H9 (cell line): Measurements from ENCODE around the gene APP. TPM values are rescaled to one million over a fixed set of nuclear protein-coding genes. Genes with fewer than 3 reads are reported as not detected.

Experiments used
- DNase-seq: peaks from one replicate; pipeline ENCODE4 v3.0.0-alpha.2; 2017
- H2AFZ ChIP-seq: one replicate; pipeline ENCODE4 v1.6.1; 2013; ENCODE audit warnings: mild to moderate bottlenecking, low read length, control low read depth, moderate library complexity
- H2AK5ac ChIP-seq: 2 replicates; pipeline ENCODE4 v1.6.1; 2013; ENCODE audit warnings: low read length, control low read depth, mixed read lengths; ENCODE audit not compliant: insufficient read length
- H2BK120ac ChIP-seq: one replicate; pipeline ENCODE4 v1.6.1; 2013; ENCODE audit warnings: low read depth, mild to moderate bottlenecking, low read length, control low read depth, inconsistent platforms; ENCODE audit not compliant: poor library complexity, severe bottlenecking
- H2BK12ac ChIP-seq: 2 replicates; pipeline ENCODE4 v1.6.1; 2013; ENCODE audit warnings: low read length, control low read depth, mixed read lengths, low read depth; ENCODE audit not compliant: insufficient read length
- H2BK15ac ChIP-seq: 2 replicates; pipeline ENCODE4 v1.6.1; 2013; ENCODE audit warnings: low read depth, low read length, control low read depth
- H2BK20ac ChIP-seq: one replicate; pipeline ENCODE4 v1.6.1; 2013; ENCODE audit warnings: low read depth, mild to moderate bottlenecking, low read length, control low read depth, inconsistent platforms; ENCODE audit not compliant: poor library complexity, severe bottlenecking
- H2BK5ac ChIP-seq: 2 replicates; pipeline ENCODE4 v1.6.1; 2013; ENCODE audit warnings: low read length, control low read depth, mixed read lengths; ENCODE audit not compliant: insufficient read length
- H3K14ac ChIP-seq: 2 replicates; pipeline ENCODE4 v1.6.1; 2013; ENCODE audit warnings: low read length, control low read depth; ENCODE audit not compliant: insufficient read depth
- H3K18ac ChIP-seq: 2 replicates; pipeline ENCODE4 v1.6.1; 2013; ENCODE audit warnings: low read depth, mild to moderate bottlenecking, mixed read lengths, low read length, control low read depth; ENCODE audit not compliant: insufficient read length
- H3K23ac ChIP-seq: 2 replicates; pipeline ENCODE4 v1.6.1; 2013; ENCODE audit warnings: low read length, control low read depth, mixed read lengths, low read depth; ENCODE audit not compliant: insufficient read length
- H3K23me2 ChIP-seq: 2 replicates; pipeline ENCODE4 v1.6.1; 2013; ENCODE audit warnings: low read depth, mild to moderate bottlenecking, mixed read lengths, low read length, control low read depth; ENCODE audit not compliant: insufficient read length, poor library complexity, severe bottlenecking
- H3K27ac ChIP-seq: 2 replicates; pipeline ENCODE4 v1.5.1; 2013; ENCODE audit warnings: low read length, control low read depth, mixed read lengths, low read depth; ENCODE audit not compliant: insufficient read length
- H3K27me3 ChIP-seq: 2 replicates; pipeline ENCODE4 v1.6.1; 2013; ENCODE audit warnings: low read length, control low read depth, inconsistent platforms; ENCODE audit not compliant: insufficient read depth
- H3K4ac ChIP-seq: 2 replicates; pipeline ENCODE4 v1.6.1; 2013; ENCODE audit warnings: low read depth, mild to moderate bottlenecking, control low read depth, inconsistent platforms, low read length, moderate library complexity
- H3K4me1 ChIP-seq: 2 replicates; pipeline ENCODE4 v1.6.1; 2013; ENCODE audit warnings: low read length, control low read depth, inconsistent platforms; ENCODE audit not compliant: insufficient read depth
- H3K4me2 ChIP-seq: 2 replicates; pipeline ENCODE4 v1.6.1; 2013; ENCODE audit warnings: low read length, control low read depth, mixed read lengths; ENCODE audit not compliant: insufficient read length, insufficient read depth
- H3K56ac ChIP-seq: 2 replicates; pipeline ENCODE4 v1.6.1; 2013; ENCODE audit warnings: low read depth, mild to moderate bottlenecking, mixed read lengths, low read length, control low read depth; ENCODE audit not compliant: insufficient read length
- H3K79me1 ChIP-seq: 2 replicates; pipeline ENCODE4 v1.6.1; 2013; ENCODE audit warnings: low read depth, mild to moderate bottlenecking, moderate library complexity, low read length, control low read depth, inconsistent platforms; ENCODE audit not compliant: insufficient read depth, poor library complexity, severe bottlenecking
- H3K79me2 ChIP-seq: 2 replicates; pipeline ENCODE4 v1.6.1; 2013; ENCODE audit warnings: low read length, control low read depth, inconsistent platforms; ENCODE audit not compliant: insufficient read depth
- H3K9ac ChIP-seq: 2 replicates; pipeline ENCODE4 v1.6.1; 2013; ENCODE audit warnings: low read length, control low read depth, mixed read lengths; ENCODE audit not compliant: insufficient read length; ENCODE audit errors: extremely low read depth
- H3K9me3 ChIP-seq: one replicate; pipeline ENCODE4 v1.6.1; 2013; ENCODE audit warnings: low read depth, low read length, inconsistent platforms; ENCODE audit not compliant: control insufficient read depth
- H3T11ph ChIP-seq: one replicate; pipeline ENCODE4 v1.6.1; 2013; ENCODE audit warnings: mild to moderate bottlenecking, low read length, control low read depth, inconsistent platforms
- H4K20me1 ChIP-seq: one replicate; pipeline ENCODE4 v1.6.1; 2013; ENCODE audit not compliant: control insufficient read depth, insufficient read length, insufficient read depth
- H4K5ac ChIP-seq: 2 replicates; pipeline ENCODE4 v1.6.1; 2013; ENCODE audit warnings: low read depth, mild to moderate bottlenecking, mixed read lengths, low read length, control low read depth; ENCODE audit not compliant: insufficient read length
- H4K8ac ChIP-seq: replicated peaks from 2 replicates; pipeline ENCODE4 v1.6.1; 2013; ENCODE audit warnings: low read length, control low read depth, mixed read lengths, low read depth; ENCODE audit not compliant: insufficient read length
- H4K91ac ChIP-seq: 2 replicates; pipeline ENCODE4 v1.6.1; 2013; ENCODE audit warnings: low read depth, mild to moderate bottlenecking, moderate library complexity, mixed read lengths, low read length, control low read depth; ENCODE audit not compliant: insufficient read length
- H3K27ac Mint-ChIP-seq, 3 experiments: 2 replicates in 2 of 3; 3 replicates in 1 of 3; pipeline ENCODE4 v1.8.0; 2020 to 2021; ENCODE audit warnings: mixed read lengths in 3 of 3, mild to moderate bottlenecking in 1 of 3, moderate library complexity in 1 of 3
- H3K27me3 Mint-ChIP-seq: 2 replicates; pipeline ENCODE4 v1.8.0; 2021; ENCODE audit warnings: low read depth, mild to moderate bottlenecking, moderate library complexity, mixed read lengths
- H3K36me3 Mint-ChIP-seq, 3 experiments: 2 replicates in 2 of 3; 3 replicates in 1 of 3; pipeline ENCODE4 v1.8.0; 2020 to 2021; ENCODE audit warnings: low read depth in 3 of 3, mixed read lengths in 3 of 3; ENCODE audit not compliant: insufficient read depth in 1 of 3
- H3K4me1 Mint-ChIP-seq, 2 experiments: 2 replicates each; pipeline ENCODE4 v1.8.0; 2020; ENCODE audit warnings: mixed read lengths in 2 of 2
- H3K4me3 Mint-ChIP-seq, 2 experiments: 2 replicates in 1 of 2; 3 replicates in 1 of 2; pipeline ENCODE4 v1.8.0; 2020 to 2021; ENCODE audit warnings: mild to moderate bottlenecking in 2 of 2, mixed read lengths in 2 of 2, moderate library complexity in 1 of 2
- H3K9me3 Mint-ChIP-seq, 2 experiments: 2 replicates in 1 of 2; 3 replicates in 1 of 2; pipeline ENCODE4 v1.8.0; 2020; ENCODE audit warnings: mild to moderate bottlenecking in 2 of 2, mixed read lengths in 2 of 2, moderate library complexity in 1 of 2
- CTCF ChIP-seq: fragments of 200-600 bp; sonication (generic); conservative IDR thresholded peaks from 3 replicates; pipeline ENCODE4 v1.8.0; 2021; ENCODE audit warnings: antibody characterized with exemption, mild to moderate bottlenecking
- whole genome bisulfite sequencing: extraction: QIAGEN DNeasy Blood & Tissue Kit; methylation state at CpG from one replicate; pipeline ENCODE4 v1.1.7; 2013; ENCODE audit warnings: missing lambda C conversion rate, low lambda C conversion rate, mixed read lengths; ENCODE audit not compliant: insufficient read length; ENCODE audit errors: extremely low coverage; 5-methylcytosine and 5-hydroxymethylcytosine counted together
- total RNA-seq: library from RNA; stranded (reverse); gene quantifications from 2 replicates; pipeline ENCODE4 v1.2.1, GENCODE V29; 2021

APP gene
- total RNA-seq, 1 experiment from 2014 or later: 380 TPM

- Histone ChIP-seq H4K20me1 (no peaks in the 10 kb centered on the region), H3K79me2 (no peaks in the 10 kb centered on the region), H3K23ac (no peak overlapping the region), H3K4me2 (no peak overlapping the region), H3K9ac (no peak overlapping the region), H2AK5ac (no peak overlapping the region), H3K4me1 (no peaks in the 10 kb centered on the region), H2BK12ac (no peak overlapping the region), H4K5ac (no peak overlapping the region), H2BK15ac (no peak overlapping the region), H3K14ac (no peak overlapping the region), H3K23me2 (no peaks in the 10 kb centered on the region), H3K56ac (no peak overlapping the region), H2BK5ac (no peak overlapping the region), H3K4ac (no peak overlapping the region), H4K91ac (no peak overlapping the region), H3K27ac (no peak overlapping the region), H2BK120ac (no peak overlapping the region), H2AFZ (no peak overlapping the region), H3T11ph (no peak overlapping the region), H3K79me1 (no peaks in the 10 kb centered on the region), H3K27me3 (no peaks in the 10 kb centered on the region), H3K9me3 (no peaks in the 10 kb centered on the region), H2BK20ac (no peak overlapping the region), H4K8ac (no peak overlapping the region), H3K18ac (no peak overlapping the region)
- Mint-ChIP-seq H3K4me3 (no peak overlapping the region), H3K36me3 (peaks cover 19 to 23% (median 22%) of the 10 kb centered on the region in 3 experiments), H3K27me3 (no peaks in the 10 kb centered on the region), H3K9me3 (no peaks in the 10 kb centered on the region; a peak in 1 of 5 replicates), H3K4me1 (peaks cover 0 to 5% of the 10 kb centered on the region in 2 experiments; a peak in 1 of 4 replicates), H3K27ac (no peak overlapping the region)
- DNase-seq: no peak
- WGBS: no CpG with 5 or more reads among the region's 9 CpGs
- no peak for TF ChIP-seq CTCF
Measured at GRCh38 chr21:25942135-25942534, 228.4 kb downstream of the APP start.
